Iris pigment epithelial cell (primary cell): Measurements from ENCODE around the gene SAE1.
"Not testable (repeated sequence)": the region's sequence is repeated elsewhere in the genome, so short reads cannot be mapped to it uniquely, and the experiment has no call there.

Source experiments
- DNase-seq: peaks from one replicate; pipeline ENCODE4 v3.0.0-alpha.2; 2011; ENCODE audit warnings: low read depth

SAE1 gene

DNA sequence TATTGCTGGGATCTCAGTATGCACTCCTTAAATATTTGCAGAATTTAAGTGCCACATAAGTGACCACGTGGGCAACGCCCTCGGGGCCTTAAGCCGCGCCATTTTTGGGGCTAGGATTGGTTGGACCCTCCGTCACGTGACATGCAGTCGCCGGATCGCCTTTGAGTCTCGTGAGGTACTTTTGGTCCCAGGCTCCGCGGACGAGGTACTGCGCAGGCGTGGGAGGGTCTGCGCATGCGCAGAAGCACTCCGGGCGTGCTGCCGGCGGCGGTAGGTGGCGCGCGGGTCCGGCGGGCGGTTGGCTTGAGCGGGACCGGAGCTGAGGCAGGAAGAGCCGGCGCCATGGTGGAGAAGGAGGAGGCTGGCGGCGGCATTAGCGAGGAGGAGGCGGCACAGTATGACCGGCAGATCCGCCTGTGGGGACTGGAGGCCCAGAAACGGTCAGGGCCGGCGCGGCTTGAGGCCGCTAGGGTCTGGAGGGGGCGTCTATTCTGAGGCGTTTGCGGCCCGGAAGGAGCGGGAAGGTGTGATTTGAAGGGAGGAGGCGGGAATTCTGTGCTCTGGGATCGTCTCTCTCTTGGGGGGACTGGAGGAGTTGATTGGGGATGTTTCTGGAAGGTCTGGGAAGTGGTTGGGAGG lies at the start of gene SAE1:
SAE1 (plus strand) TSS at position 247 of the 639 bp plus-strand sequence; CDS start at position 343, 96 bp downstream.
- DNase-seq, result peak; percentile 98

DNA sequence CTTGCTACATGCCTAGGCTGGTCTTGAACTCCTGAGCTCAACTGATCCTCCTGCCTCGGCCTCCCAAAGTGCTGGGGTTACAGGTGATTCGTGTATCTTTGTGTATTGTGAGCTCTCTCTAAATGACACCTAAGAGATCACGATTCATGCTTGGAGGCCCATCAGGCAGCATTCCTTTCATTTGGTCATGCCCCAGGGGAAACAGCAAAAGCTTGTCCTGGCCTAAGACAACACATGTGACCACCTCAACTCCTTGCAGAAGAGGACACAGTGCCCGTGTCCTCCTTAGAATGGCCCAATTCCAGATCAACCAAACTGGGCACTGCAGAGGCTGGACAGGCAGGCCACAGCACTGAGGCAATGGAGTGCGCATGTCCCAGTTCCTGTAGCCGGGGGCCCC lies 49.5 kb upstream of the SAE1 start:
- no peak for DNase-seq

GRCh38 chr19:47082493-47082892 lies 48.1 kb upstream of the SAE1 start:
- no peak for DNase-seq

- DNase-seq, result no peak
Observed at GRCh38 chr19:47084879-47085439, 45.7 kb upstream of the SAE1 start.

- DNase-seq, result no peak
Observed at GRCh38 chr19:47086280-47086679, 44.4 kb upstream of the SAE1 start.

GRCh38 chr19:47089767-47090350 lies 40.8 kb upstream of the SAE1 start:
- DNase-seq, result no peak

DNA sequence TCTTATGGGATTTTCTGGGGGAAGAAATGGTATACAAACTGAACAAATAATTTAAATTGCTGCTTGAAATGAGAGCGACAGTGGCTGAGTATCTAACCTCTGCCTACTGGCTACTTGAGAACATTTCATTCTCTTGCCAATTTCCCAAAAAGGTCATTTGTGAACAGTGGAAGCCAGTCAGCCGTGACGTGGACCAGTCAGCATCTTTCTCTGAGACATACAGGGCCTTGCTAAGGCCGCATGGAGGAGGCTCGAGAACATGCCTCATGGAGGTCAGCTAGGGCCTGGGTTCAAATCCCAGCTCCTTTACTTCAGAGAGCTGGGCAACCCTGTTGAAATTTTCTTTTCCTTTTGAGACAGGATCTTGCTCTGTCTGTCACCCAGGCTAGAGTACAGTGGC lies 37.4 kb upstream of the SAE1 start:
- no peak for DNase-seq

- DNase-seq, result no peak
Observed at GRCh38 chr19:47093841-47094240, 36.8 kb upstream of the SAE1 start.

GRCh38 chr19:47094557-47095475 lies 35.8 kb upstream of the SAE1 start:
- DNase-seq, result no peak

DNA sequence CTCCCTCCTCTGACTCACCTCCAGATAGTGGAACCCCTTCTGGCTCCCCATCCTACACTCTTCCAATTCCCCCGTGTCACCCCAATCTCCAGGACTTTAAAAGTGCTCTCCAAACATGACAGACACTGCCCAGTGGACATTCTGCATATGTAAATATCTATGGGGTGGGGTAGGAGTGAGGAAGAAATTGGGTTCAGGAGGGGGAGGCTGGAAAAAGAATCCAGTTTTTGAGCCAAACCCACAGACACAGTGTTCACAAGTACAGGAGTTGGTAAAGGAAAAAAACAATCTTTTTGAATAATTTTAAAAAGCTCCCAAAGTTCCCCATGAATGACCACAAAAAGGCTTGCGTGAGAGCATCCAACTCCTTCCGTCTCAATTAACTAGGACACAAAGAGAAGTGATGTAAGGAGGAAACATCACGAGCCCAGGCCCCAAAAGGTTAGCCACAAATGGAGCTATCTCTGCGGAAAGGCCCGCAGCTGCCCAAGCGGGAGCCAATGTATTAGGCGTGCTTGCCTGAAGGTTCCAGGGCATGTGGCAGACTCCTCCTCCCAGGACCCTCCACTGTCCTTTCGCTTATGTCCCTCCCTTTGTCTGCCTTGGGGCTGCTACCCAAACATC lies 35.0 kb upstream of the SAE1 start:
- DNase-seq, result no peak

DNA sequence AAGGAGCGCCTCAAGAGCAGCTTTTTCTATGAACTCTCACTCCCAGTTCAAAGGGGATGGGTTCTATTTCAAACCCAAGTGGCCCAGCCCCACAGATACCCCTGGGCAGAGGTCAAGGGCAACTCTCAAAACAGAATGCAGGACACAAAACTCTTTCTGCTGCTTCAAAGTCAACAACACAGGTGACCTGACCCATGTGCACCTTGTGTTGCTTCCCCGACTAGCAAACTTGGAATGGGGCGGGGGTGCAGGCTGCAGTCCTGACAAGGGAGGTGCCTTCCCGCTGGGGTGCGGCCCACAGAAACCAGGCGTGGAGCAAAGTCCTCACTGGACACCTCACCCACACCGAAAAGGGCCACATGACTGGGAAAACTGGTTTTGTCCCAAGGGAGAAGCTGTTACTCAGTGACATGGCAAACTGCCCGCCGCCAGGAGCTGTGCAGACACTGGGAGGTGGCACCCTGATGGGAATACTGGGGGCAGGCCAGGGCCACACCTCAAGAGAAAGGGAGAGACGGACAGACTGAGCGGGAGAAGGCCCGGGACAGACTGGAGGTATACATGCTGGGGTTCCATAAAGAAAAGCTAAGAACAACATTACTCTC lies 34.4 kb upstream of the SAE1 start:
- DNase-seq, result no peak

- DNase-seq, result no peak
Observed at GRCh38 chr19:47096721-47097120, 33.9 kb upstream of the SAE1 start.

DNA sequence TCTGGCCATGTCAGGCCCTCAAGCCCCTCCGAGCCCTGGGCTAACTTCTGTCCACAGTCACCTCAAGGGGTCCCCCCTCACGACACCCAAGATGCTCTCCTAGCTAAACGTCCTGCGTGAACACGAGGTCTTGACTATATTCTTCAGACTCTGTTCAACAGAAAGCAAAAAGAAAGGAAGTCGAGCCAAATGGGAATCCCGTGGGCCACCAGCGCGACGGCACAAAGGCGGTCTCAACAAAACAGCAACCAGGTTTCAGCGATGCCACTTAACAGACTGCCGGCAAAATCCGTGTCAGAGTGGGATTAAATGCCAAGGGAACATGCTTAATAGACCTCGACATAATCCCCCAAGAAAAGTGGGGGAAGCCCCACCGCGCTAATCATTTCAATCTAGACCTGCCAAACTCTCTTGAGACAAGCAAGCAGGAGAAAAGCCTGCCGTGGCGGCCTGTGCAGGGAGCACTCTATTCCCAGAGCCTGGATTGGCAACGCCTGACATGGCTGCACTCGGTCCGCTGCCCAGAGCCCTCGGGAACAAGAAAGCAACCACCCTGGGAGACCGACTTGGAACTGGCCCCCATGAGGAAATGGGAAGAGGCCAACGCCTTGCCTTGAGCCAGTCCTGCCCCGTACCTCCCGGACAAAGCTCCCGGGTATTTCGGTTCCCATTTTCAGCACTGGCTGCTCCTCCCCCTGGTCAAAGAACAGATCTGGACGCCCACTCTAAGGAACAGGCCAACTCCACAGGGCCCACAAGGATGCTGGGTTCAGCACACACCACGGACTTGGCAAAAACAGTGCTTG lies 33.0 kb upstream of the SAE1 start:
- DNase-seq, result no peak

- no peak for DNase-seq
Observed at GRCh38 chr19:47098608-47099007, 32.0 kb upstream of the SAE1 start.

- DNase-seq, result no peak
Observed at GRCh38 chr19:47099576-47100050, 31.0 kb upstream of the SAE1 start.

GRCh38 chr19:47100290-47100689 lies 30.3 kb upstream of the SAE1 start:
- no peak for DNase-seq

DNA sequence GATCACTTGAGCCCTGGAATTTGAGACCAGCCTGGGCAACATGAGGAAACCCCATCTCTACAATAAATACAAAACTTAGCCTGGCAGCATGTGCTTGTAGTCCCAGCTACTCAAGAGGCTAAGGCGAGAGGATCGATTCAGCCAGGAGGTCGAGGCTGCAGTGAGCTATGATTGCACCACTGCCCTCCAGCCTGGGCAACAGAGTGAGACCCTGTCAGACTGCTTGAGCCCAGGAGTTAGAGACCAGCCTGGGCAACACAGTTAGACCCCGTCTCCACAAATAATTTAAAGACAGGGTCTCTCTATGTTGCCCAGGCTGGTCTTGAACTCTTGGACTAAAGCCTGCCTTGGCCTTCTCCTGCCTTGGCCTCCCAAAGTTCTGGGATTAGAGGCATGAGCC lies 29.5 kb upstream of the SAE1 start:
- DNase-seq, result not testable (repeated sequence)

GRCh38 chr19:47102346-47103060 lies 28.1 kb upstream of the SAE1 start:
- DNase-seq, result no peak

DNA sequence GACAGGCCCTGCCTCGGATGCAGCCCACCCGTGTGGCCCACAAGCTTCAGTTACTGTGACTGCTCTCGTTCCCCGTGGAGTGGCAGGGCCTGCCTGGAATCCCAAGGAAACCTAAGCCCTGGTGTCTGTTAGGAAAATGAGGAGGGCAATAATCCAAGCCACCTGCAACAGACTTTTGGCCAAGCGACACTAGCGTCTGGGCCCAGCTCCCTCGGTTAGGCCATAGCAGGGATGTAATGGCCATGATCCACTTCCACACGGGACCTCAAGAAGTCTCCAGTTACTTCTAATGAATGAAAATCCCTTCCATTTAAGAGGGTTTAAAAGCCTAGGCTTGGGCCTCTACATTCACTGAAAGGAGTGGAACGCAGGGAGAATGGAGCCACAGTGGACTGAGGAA lies 26.0 kb upstream of the SAE1 start:
- no peak for DNase-seq

- DNase-seq, result no peak
Observed at GRCh38 chr19:47105874-47106273, 24.8 kb upstream of the SAE1 start.
